ENCODE measurements around the gene DYNC1I1.

The DYNC1I1 gene

GRCh38 chr7:95788884-95789283 is 16.5 kb downstream of the DYNC1I1 start:
- no peak for DNase-seq (ENCODE audit: low read depth in 4 of 4, low spot score in 1 of 4)

GRCh38 chr7:95793658-95794057 is 21.3 kb downstream of the DYNC1I1 start:
- no peak for DNase-seq (ENCODE audit: low read depth in 4 of 4, low spot score in 1 of 4)

GRCh38 chr7:95794917-95795515 is 22.7 kb downstream of the DYNC1I1 start:
- no peak for DNase-seq (ENCODE audit: low read depth in 4 of 4, low spot score in 1 of 4)

- DNase-seq (ENCODE audit: low read depth in 4 of 4, low spot score in 1 of 4), result no peak
These were observed 24.3 kb downstream of the DYNC1I1 start for GRCh38 chr7:95796617-95797016.

GRCh38 chr7:95798401-95798930 is 26.1 kb downstream of the DYNC1I1 start:
- no peak for DNase-seq (ENCODE audit: low read depth in 4 of 4, low spot score in 1 of 4)

GRCh38 chr7:95800787-95801186 is 28.4 kb downstream of the DYNC1I1 start:
- DNase-seq (ENCODE audit: low read depth in 4 of 4, low spot score in 1 of 4), result no peak

GRCh38 chr7:95802270-95802669 is 29.9 kb downstream of the DYNC1I1 start:
- DNase-seq (ENCODE audit: low read depth in 4 of 4, low spot score in 1 of 4), result no peak

- DNase-seq (ENCODE audit: low read depth in 4 of 4, low spot score in 1 of 4), result no peak
These were observed 31.7 kb downstream of the DYNC1I1 start for GRCh38 chr7:95804052-95804451.

GRCh38 chr7:95805909-95806308 is 33.6 kb downstream of the DYNC1I1 start:
- DNase-seq (ENCODE audit: low read depth in 4 of 4, low spot score in 1 of 4), result no peak

- no peak for DNase-seq (ENCODE audit: low read depth in 4 of 4, low spot score in 1 of 4)
These were observed 36.0 kb downstream of the DYNC1I1 start for GRCh38 chr7:95808396-95808795.

- DNase-seq (ENCODE audit: low read depth in 4 of 4, low spot score in 1 of 4), result no peak
These were observed 39.6 kb downstream of the DYNC1I1 start for GRCh38 chr7:95811846-95812445.

GRCh38 chr7:95814721-95815120 is 42.4 kb downstream of the DYNC1I1 start:
- no peak for DNase-seq (ENCODE audit: low read depth in 4 of 4, low spot score in 1 of 4)

GRCh38 chr7:95817866-95818640 is 45.7 kb downstream of the DYNC1I1 start:
- DNase-seq (ENCODE audit: low read depth in 4 of 4, low spot score in 1 of 4), result no peak

GRCh38 chr7:95820778-95821177 is 48.4 kb downstream of the DYNC1I1 start:
- no peak for DNase-seq (ENCODE audit: low read depth in 4 of 4, low spot score in 1 of 4)

GRCh38 chr7:95822717-95823116 is 50.4 kb downstream of the DYNC1I1 start:
- DNase-seq (ENCODE audit: low read depth in 4 of 4, low spot score in 1 of 4), result no peak

- DNase-seq (ENCODE audit: low read depth in 4 of 4, low spot score in 1 of 4), result no peak
These were observed 52.3 kb downstream of the DYNC1I1 start for GRCh38 chr7:95824616-95825015.

GRCh38 chr7:95828824-95829790 is 56.8 kb downstream of the DYNC1I1 start:
- no peak for DNase-seq (ENCODE audit: low read depth in 4 of 4, low spot score in 1 of 4)

- DNase-seq (ENCODE audit: low read depth in 4 of 4, low spot score in 1 of 4), result no peak
These were observed 68.9 kb downstream of the DYNC1I1 start for GRCh38 chr7:95840953-95841950.

GRCh38 chr7:95843286-95843685 is 70.9 kb downstream of the DYNC1I1 start:
- no peak for DNase-seq (ENCODE audit: low read depth in 4 of 4, low spot score in 1 of 4)

GRCh38 chr7:95845007-95845406 is 72.7 kb downstream of the DYNC1I1 start:
- DNase-seq (ENCODE audit: low read depth in 4 of 4, low spot score in 1 of 4), result no peak
